Colon (tissue), 2 donors: ENCODE data around the gene UVRAG.
"Not testable (repeated sequence)": the region's sequence is repeated elsewhere in the genome, so short reads cannot be mapped to it uniquely, and the experiment has no call there.

Source experiments
- FAIRE-seq: peaks from 2 replicates; lab custom pipeline; 2012; peaks lifted over from hg19 to GRCh38; lab: Jason Lieb, UNC
- donor health status: control.
- donor health status: control.

UVRAG gene

GRCh38 chr11:75845324-75845723 is 30.3 kb downstream of the UVRAG start:
- FAIRE-seq: no peak

- FAIRE-seq: no peak
Measured at GRCh38 chr11:75849894-75850293, 34.9 kb downstream of the UVRAG start.

DNA sequence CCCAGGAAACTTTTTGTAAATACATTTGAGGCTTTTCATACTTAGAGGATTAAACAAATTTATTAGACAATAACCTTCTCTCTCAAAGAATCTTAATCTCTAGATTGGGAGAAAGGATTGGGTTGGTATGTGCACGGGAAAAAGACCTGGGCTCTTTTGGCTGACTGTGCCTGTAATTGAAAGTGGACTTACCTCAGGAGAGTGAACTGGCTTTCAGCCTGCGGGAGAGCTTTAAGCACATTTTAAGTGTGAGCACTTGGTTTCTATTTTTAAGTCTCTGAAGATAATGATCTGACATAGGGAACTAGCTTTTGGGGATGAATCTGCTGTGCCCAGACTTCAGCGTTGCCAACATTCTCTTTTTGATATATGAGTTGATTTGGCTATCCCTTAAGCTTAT is 35.8 kb downstream of the UVRAG start:
- no peak for FAIRE-seq

- no peak for FAIRE-seq
Measured at GRCh38 chr11:75851203-75851602, 36.2 kb downstream of the UVRAG start.

DNA sequence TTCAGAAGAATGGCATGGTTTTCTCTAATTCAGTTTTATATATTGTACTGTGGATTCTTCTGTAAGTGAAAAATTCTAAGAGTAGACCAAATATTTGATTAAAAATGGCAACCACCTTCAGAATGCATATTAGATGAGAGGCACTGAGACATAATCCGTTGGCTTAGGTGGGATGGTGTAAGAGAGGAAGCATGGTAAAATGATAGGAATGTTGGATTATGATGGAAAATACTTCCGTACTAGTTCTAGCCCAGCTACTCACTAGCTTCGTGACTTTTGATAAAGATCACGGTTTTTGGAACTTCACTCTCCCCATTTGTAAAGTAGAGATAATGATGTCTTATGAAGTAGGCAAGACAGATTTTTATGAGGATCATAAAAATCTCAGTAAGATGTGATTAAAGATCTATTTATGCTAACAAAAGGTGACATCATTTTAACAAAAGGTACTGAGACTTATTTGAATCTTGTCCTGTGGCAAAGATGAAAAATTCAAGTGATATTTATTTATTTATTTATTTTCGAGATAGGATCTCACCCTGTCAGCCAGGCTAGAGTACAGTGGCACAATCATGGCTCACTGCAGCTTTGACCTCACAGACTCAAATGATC is 37.5 kb downstream of the UVRAG start:
- FAIRE-seq: no peak

DNA sequence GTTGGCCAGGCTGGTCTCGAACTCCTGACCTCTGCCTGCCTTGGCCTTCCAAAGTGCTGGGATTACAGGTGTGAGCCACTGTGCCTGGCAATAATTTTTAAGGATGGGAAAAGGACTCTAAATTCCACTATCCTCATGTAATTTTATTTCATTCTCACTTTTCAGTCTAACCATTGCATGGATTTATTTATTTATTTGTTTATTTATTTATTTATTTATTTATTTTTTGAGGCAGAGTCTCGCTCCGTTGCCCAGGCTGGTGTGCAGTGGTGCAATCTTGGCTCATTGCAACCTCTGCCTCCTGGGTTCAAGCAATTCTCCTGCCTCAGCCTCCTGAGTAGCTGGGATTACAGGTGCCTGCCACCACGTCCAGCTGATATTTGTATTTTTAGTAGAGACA is 38.6 kb downstream of the UVRAG start:
- FAIRE-seq: not testable (repeated sequence)

DNA sequence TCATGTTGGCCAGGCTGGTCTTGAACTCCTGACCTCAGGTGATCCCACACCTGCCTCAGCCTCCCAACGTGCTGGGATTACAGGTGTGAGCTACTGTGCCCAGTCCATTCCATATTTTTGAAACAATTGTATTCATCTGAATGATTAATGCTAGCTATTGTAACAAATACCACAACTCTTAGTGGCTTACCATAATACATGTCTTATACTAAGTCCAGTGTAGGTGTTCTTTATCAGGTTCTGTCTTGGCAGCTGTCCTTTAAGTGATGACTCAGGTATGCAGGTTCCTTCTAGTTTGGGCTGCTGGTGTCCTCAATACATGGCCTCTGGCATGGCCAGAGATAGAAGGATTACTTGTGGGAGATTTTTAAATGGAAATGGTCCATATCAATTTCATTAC is 39.0 kb downstream of the UVRAG start:
- FAIRE-seq: no peak

- no peak for FAIRE-seq
Measured at GRCh38 chr11:75855206-75855605, 40.2 kb downstream of the UVRAG start.

DNA sequence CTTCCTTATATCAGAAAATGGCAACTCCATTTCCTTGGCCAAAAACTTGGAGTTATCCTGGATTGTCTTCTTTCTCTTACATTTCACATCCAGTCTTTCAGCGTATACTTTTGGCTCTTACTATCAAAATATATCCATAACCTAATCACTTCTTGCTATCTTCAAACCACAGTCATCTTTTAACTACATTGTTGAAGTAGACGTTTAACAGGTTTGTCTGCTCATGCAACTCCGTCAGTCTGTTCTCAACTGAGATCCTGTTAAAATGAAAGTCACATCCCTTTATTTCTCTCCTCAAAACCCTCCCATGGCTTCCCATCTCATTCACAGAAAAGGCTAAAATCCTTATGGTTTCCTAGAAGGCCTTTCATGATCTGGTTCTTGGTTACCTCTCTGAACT is 41.9 kb downstream of the UVRAG start:
- no peak for FAIRE-seq

- no peak for FAIRE-seq
Measured at GRCh38 chr11:75858042-75858441, 43.0 kb downstream of the UVRAG start.

DNA sequence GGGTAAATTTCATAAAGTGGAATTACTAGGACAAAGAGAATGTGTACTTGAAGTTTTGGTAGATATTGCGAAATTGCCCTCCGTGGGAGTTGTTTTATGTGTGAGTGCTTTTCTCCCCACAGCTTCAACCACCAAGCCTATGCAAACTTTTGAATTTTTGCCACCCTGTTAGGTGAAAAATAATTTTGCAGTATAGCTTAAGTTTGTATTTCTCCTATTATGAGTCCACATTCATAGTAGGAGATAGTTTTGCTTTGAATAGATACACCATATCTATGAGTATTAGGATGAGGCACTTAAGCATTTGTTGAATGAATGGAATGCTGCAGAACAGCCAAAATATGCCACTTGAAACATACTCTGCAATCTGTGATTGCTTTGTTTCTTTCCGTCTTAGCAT is 43.6 kb downstream of the UVRAG start:
- no peak for FAIRE-seq

DNA sequence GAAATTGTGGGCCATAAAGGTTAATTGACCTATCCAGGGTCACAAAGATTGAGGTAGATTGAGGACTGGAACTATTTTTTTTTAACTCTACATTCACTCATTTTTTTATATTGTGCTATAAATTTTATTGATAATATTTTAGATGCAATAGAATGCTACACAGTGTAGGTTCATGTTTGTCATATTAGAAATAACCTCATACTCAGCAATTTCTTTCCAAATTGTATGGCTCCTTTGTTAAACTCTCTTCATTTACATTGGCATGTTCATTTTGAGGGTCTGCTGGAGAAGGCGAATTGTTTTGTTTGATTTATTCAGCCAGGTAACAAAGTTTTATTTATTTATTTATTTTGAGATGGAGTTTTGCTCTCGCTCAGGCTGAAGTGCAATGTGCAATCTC is 44.6 kb downstream of the UVRAG start:
- FAIRE-seq: no peak

- FAIRE-seq: no peak
Measured at GRCh38 chr11:75862437-75862836, 47.4 kb downstream of the UVRAG start.

GRCh38 chr11:75867778-75868374 is 52.9 kb downstream of the UVRAG start:
- FAIRE-seq: peak; percentile 81

DNA sequence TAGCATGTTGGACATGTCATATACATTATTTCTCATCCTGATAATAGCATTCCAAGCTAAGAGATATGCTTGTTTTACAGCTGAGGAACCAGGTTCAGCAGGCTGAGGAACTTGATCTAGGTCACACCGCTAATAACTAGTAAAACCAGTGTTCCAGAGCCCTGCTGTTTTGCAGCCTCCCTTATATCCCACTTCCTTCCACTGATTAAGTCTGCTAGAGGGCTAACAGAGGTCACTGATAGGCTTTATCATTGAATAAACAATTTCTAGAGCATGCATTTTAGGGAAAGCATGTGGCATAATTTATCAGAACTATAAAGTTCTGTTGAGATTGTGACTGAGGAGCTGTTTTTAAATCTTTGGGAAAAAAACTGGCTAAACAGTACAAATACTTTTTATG is 54.0 kb downstream of the UVRAG start:
- FAIRE-seq: no peak

DNA sequence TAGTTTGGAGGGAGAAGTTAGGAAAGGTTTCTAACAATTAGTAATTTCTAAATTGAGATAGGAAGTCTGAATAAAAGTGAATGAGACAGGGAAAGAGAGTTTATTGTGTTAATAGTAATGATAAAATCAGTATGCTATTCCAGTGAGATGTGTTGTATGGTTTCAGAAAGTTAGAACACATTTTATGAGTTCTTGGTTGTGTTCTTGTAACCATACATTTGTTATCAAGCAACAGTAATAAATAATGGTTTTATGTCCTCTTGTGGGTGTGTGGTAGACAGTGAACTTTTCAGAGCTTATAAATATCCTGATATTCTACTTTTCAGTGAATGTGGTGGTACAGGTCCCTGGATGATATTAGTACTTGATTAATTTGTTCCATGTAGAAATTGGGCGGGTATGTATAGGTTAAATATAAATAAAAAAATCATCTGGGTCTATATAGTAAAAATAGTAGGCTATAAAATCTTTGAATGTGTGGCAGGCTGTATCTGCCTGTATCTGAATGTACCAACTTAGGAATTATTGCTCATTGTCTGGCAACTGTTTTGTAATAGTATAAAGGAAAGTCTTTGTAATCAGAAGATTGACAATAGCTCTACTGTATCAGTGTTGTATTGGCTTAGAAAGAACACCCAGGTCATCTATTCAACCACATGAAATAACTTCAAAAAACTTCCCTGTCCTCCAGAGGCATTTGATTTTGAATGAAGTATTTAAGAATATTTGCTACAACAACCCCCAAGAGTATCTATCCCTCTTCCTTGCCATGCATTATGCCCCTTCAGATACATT is 54.8 kb downstream of the UVRAG start:
- FAIRE-seq: no peak

- no peak for FAIRE-seq
Measured at GRCh38 chr11:75872887-75873416, 57.9 kb downstream of the UVRAG start.

DNA sequence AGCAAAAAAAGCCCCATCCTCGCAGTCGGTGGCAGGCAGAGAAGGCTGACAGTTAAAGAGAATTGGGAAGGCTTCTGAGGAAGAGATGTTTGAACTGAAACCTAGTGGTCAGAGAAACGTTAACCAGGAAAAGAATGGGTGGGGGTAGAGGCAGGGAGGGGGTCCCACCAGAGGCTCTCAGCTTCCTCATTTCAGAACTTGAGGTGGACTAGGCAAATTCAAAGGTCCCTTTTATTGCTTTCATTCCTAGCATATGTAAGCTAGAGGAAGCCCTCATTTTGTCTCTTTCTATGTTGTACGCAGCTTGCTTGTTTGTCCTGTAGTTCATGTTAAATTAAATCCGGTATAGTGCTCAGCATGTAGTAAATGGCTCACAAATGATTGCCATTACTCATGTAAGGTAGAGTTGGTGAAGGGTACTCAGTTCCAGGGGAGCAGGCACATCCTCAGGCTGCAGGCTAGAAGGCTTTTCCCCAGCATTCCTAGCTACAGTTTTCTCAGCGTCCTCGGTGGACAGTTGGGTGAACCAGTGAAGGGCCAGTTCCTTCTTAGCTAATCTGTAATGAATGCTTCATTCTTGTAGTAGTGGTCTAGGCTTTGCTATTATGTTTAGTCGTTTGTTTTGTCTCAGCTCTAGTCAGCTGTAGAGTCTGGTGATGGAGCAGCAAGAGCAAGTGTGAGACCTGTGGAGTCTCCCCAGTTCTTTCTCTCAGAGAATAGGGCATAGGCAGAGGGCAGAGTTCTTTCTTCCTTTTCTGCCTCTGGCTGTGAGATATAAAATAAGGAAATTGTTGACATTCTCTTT is 58.6 kb downstream of the UVRAG start:
- FAIRE-seq: no peak

GRCh38 chr11:75874684-75875341 is 59.8 kb downstream of the UVRAG start:
- FAIRE-seq: no peak

- FAIRE-seq: not testable (repeated sequence)
Measured at GRCh38 chr11:75877327-75877726, 62.3 kb downstream of the UVRAG start.

DNA sequence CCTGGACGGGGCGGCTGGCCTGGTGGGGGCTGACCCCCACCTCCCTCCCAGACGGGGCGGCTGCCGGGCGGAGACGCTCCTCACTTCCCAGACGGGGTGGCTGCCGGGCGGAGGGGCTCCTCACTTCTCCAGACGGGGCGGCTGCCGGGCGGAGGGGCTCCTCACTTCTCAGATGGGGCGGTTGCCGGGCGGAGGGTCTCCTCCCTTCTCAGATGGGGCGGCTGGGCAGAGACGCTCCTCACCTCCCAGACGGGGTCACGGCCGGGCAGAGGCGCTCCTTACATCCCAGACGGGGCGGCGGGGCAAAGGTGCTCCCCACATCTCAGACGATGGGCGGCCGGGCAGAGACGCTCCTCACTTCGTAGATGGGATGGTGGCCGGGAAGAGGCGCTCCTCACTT is 62.9 kb downstream of the UVRAG start:
- FAIRE-seq: not testable (repeated sequence)

GRCh38 chr11:75878933-75879332 is 63.9 kb downstream of the UVRAG start:
- no peak for FAIRE-seq
